ENCODE measurements around the gene CHRNA4.

Gene CHRNA4

DNA sequence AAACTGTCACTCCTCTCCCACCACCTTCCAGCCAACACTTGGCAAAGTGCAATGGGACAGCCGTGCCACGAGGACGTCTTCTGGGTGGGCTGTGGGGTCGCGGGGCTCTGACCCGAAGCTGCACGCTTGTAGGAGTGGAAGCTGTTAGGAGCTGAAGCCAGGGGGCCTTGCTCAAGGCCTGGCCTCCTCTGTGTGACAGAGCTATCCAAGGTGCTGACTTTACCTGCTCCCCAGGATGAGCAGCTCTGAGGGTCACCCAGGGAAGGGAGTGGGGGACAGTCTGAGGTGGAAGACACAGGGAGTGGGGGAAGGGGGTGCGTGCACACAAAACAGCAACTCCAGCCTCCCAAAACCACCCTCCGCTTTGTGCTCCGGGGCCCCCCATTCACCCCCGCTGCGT is 17.5 kb upstream of the CHRNA4 start:
- no peak for DNase-seq (ENCODE audit: low read depth in 1 of 2, low spot score in 1 of 2)

DNA sequence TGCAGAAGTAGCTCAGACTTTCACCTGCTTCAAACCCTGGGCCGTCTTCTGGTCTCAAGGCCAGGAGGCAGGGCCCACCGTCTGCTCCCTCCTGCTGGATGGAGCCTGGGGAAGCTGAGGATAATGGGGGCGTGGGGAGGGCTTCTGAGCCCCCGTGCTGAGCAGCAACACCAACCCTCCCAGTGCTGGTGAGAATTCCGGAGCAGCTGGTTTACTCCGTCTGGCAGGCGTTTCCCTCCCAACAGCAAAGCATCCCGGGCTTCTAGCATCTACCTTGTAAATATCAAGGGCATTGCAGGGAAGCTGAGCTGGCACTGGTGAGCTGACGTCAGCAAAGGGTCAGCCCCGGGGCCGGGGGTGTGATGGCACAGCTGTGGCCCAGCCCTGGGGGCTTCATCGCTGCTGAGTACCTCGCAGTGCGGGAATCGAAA is 16.8 kb upstream of the CHRNA4 start:
- DNase-seq (ENCODE audit: low read depth in 1 of 2, low spot score in 1 of 2) = no peak

DNA sequence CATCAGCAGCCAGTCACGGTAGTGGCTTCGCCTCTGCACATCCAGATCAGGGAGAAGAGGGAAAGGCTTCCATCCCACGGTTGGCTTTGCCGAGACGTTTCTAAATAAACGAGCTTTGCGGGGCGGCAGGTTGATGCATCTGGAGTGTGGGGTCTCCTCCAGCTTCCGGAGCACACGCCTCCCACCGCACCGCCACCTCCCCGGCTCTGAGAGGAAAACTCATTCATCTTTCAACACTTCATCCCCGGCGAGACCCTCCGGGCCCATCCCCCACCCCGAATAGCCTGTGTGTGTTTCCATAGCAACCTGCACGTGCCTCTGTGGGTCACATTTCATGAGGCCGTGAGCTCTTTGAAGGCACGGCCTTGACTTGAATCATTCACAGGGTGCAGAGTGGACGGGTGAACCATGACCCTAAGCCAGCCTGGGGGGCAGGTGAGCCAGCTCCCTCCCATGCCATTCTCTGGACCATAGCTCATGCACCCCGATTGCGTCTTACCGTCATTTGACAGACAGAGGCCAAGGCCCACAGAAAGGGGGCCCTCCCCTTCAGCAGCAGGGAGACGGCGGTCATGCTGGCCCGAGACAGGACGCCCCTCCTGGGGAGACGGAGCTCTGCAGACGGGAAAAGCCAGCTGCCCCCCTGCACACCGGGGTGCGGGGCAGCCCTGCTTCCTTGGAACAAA is 16.2 kb upstream of the CHRNA4 start:
- DNase-seq (ENCODE audit: low read depth in 1 of 2, low spot score in 1 of 2) = no peak

DNA sequence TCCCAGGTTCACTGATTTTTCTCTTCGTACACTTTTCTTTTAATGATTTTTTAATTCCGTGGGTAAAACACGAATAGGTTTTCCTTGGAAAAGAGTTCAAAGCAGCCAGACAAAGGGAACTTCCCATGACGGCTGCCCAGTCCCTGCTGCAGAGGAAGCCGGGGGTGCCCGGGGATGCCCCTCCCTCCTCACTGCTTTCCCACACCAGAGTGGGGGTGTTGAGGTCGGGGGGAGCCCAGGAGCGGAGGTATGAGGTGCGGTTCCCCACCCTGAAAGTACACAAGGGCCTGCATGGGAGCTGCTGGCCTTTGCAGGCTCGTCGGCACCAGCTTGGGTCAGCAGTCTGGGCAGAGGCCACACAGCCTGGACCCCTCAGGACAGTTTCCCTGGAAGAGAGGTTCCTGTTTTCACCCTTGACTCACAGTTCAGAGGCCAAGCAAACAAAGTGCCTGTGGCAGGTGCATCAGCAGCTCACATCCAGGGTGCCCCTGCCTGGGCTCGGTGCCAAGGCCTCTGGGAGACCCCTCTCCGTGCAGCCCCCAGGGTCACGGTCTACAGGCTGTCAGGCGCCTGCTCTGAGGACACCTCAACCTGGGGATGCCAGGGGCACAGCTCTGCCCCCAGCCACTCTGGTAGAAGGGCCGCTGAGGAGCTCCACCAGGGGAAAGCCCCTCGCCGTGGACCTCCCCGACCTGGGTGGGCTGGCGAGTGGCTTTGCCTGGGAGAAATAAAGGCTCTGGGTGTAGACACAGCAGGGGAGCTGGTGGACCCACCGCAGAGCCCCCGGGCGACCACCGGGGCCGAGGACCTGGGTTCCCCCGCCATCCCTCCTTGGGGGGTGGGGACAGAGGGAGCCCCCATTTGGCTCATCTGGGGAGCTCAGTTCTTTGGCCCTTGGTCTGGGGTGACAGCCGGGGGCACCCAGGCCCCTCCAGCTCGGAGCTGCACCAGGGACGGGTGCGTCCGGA is 15.4 kb upstream of the CHRNA4 start:
- DNase-seq (ENCODE audit: low read depth in 1 of 2, low spot score in 1 of 2) = no peak

DNA sequence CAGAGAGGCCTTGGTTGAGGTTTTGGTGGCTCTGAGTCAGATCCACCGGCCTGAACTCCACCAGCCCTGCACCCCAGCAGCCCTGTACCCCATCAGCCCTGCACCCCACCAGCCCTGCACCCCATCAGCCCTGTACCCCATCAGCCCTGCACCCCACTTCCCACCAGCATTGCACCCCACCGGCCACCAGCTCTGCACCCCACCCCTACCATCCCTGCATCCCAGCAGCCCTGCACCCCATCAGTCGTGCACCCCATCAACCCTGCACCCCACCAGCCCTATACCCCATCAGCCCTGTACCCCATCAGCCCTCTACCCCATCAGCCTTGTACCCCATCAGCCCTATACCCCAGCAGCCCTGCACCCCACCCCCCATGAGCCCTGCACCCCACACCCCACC is 14.3 kb upstream of the CHRNA4 start:
- no peak for DNase-seq (ENCODE audit: low read depth in 1 of 2, low spot score in 1 of 2)

DNA sequence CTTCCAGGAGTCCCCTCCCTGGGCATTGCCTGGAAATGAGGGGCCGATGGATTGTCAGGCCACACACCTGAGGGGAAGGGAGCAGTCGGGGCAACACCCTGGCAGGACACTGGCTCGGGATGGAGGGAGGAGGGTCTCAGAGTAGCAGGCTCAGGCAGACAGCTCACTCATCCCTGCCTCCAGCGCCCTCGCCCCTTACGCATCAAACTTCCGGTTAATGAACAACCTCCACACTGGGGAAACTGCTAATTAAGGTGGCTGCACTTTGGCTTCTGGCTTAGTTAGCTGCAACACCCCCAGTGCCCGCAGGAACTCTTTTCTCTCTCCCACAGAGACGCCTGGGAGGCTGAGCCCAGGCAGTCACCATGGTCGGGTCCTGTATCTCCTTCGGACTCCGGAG is 13.4 kb upstream of the CHRNA4 start:
- no peak for DNase-seq (ENCODE audit: low read depth in 1 of 2, low spot score in 1 of 2)

DNA sequence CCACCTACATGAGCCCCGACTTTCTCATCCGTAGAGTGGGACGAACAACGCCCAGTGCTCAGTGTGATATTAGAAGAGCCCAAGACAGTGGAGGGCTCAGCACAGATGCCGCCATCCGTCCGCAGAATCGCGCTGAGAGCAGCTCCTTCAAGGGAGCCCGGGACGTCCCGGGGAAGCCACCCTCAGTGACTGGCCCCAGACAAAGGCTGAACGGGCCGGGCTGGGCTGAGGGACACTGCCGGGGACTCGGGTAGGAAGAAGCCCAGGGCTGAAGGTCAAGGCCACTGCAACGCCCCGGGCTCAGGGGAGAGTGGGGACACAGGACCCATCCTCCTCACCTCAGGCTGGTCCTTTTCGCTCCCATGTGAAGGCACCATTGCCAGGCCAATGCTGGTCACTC is 12.8 kb upstream of the CHRNA4 start:
- no peak for DNase-seq (ENCODE audit: low read depth in 1 of 2, low spot score in 1 of 2)

DNA sequence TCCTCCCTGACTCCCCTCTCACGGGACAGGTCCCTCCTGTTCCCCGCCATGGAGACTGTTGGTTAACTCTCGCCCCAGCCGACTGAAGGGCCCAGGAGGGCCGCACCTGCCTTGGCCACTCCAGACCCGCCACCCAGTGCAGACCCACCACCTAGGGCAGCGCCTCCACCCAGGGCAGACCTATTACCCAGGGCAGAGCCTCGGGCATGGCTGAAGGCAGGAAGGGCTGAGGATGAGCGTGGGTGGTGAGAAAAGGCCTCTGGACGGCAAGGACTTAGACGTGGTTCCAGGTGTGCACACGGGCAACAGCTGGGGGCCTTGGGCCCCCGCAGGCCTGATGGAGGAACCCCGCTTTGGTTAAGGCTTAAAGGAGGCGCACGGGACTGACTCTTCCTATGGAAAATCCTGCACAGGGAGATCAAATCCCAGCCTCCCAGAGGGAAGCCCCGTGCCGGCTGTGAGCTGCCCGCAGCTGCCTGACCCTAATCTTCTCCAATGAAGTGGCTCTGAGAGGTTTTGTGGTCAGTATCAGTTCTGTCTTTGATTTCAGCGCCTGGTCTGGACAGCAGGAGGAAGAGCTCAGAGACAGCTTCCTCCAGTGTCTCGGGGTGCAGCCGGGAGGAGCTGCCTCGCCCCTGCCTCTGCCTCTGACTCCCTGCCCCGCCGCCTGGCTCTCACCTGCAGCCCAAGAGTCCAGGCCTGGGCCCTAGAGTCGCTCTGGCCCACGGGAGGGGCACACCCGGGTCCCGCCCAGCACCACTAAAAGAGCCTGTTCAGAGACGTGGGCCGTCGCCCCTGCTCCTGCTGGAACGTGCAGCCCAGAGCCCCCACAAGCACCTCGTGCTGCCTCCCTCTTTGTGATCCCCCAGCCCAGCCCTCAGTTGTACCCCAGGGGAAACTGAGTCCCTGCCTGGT is 12.1 kb upstream of the CHRNA4 start:
- no peak for DNase-seq (ENCODE audit: low read depth in 1 of 2, low spot score in 1 of 2)

DNA sequence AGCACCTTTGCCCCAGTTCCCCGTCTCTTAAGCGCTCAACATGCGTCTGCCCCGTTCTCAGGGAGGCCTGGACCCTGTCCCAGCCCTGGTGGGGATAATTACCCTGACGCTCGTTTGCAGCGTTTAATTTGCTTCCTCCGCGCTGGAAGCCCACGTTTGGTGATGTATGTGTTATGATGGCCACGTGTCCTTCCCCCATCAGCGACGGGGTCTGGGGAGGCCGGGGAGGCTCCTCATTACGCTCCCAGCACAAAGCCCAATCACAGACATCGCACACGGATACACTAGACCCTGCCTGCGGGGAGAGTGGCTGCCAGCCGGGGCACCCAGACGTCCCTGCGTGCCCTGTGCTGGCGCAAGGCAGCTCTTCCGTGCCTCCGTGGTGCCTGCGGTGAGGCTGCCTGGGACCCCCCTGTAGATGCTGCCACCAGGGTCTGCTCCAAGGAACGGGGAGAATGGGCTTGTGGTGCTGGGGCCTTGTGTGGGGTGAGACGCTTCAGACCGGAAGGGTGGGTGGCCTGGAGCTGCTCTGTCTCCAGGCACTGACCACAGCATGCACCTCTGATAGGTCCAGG is 10.2 kb upstream of the CHRNA4 start:
- DNase-seq (ENCODE audit: low read depth in 1 of 2, low spot score in 1 of 2) = no peak

DNA sequence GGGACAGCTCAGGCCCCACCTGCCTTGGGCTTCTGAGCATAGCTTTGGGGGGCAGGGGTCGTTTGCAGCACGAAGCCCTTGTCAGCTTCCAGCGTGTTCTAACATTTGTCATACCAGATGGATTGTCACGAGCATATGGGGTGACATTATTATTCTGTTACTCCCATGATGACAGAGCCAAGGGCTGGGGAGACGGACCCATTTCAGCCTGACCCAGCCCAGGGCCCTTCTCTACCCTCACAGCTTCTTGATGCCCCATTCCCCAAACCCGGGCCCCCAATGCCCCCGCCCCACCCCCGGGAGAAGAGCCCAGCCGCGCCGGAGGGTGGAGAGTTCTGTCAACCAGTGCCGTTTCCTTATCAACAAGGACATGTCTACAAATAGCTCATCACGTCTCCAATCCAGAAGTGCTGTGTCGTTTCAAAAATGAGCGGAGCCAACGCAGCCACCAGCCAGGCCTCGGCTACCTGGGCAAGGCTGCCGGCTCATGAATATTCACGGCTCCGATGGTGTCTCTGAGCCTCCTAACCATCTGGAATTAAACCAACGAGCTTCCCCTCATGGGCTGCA is 9.6 kb upstream of the CHRNA4 start:
- DNase-seq (ENCODE audit: low read depth in 1 of 2, low spot score in 1 of 2) = no peak

DNA sequence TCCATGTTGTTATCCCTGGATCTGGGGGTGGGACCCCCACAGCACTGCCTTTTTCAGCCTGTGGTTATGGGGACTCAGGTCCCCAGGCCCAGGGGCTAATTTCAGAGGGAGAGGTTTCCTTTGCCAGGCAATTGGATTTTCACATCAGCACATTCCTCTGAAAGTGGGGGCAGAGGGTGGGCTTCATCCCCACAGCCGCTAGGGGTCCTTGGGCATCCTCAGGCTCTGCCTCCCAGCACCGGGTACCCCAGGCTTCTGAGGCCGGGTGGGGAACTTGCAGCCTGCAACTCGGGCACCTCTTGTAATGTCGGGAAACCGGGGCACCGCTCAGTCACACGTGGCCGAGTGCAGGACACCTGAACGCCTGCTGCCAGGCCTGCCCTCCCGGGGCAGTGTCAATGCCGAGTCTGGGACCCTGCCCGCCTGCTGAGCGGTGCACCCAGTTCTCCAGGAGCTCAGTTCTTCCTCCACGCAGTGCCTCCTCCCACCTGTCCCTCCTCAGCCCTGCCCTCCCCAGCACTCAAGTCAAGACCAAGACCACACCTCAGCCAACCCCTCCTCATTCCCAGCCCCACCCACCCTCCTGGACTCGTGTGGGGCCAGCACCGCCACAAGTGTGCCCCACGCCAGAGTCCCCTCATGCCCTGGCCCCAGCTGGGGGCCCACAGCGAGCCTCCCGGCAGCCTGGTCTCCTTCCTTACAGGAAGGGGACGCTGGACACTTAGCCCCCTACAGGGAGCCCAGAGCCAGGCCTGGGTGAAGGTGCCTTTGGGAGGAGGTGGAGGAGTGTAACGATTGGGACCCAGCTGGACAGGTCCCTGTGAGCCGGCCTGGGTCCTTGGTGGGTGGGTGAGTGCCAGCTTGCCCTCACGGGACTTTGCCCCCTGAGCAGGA is 8.8 kb upstream of the CHRNA4 start:
- no peak for DNase-seq (ENCODE audit: low read depth in 1 of 2, low spot score in 1 of 2)

DNA sequence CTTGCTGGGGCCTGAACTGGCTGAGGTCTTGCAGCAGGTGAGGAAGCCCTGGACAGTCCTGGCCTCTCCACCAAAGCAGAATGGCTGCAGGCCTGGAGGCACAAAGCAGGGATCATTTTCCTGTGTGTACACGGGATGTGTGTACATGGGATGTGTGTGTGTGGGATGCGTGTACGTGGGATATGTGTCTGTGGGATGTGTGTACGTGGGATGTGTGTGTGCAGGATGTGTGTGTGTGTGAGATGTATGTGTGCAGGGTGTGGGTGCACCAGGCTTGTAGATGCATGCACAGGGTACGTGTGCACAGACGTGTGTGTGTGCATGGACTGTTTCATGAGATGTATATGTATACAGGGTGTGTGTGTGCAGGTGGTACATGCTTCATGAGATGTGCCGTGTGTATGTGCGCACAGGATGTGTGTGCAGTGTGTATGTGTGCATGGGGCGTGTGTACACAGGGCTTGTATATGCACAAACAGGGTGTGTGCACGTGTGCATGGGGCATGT is 7.9 kb upstream of the CHRNA4 start:
- no peak for DNase-seq (ENCODE audit: low read depth in 1 of 2, low spot score in 1 of 2)

DNA sequence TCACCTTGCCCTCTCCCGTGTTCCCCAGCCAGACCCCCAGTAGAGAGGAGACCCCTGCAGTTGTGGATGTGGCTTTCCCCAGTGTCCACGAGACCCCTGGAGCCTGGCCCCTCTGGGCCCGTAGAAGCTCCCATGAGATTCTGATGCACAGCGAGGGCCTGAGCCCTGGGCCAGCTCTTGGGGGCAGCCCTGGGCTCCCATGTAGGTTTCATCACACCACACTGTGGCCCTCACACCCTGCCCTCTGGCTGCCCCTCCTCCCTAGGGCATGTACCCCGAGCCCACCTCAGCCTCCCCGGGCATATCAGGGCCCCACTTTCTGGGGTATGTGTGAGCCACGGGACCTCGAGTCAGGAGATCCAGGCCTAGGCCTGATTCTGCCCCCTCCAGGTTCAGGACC is 7.0 kb upstream of the CHRNA4 start:
- DNase-seq (ENCODE audit: low read depth in 1 of 2, low spot score in 1 of 2) = no peak

DNA sequence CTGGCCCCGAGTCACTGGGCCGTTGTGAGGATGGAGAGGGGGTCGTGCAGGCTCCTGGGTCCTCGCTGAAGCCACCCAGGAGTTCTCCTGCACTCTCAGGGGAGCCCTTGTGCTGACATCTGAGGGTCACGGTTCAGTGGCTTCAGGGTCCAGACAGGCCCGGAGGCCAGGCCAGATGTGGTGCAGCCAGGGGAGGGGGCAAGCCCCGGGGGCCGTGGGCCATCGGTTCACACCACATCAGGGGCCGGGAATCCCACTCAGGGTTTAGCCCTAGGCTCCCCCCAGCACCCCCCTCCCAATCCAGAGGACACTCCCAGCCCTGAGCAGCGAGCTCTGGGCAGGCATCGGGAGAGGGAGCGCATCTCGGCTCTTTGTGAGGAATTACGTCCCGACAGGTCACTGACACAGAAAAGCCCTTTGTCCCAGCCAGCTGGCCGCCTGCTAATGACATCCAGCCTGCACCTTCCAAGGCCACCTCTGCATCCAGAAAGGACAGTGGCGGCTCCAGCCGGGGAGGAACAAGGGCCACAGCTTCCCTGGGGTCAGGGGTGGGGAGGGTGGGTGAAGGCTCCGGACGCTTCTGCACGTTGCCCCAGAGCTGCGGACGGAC is 6.4 kb upstream of the CHRNA4 start:
- no peak for DNase-seq (ENCODE audit: low read depth in 1 of 2, low spot score in 1 of 2)

DNA sequence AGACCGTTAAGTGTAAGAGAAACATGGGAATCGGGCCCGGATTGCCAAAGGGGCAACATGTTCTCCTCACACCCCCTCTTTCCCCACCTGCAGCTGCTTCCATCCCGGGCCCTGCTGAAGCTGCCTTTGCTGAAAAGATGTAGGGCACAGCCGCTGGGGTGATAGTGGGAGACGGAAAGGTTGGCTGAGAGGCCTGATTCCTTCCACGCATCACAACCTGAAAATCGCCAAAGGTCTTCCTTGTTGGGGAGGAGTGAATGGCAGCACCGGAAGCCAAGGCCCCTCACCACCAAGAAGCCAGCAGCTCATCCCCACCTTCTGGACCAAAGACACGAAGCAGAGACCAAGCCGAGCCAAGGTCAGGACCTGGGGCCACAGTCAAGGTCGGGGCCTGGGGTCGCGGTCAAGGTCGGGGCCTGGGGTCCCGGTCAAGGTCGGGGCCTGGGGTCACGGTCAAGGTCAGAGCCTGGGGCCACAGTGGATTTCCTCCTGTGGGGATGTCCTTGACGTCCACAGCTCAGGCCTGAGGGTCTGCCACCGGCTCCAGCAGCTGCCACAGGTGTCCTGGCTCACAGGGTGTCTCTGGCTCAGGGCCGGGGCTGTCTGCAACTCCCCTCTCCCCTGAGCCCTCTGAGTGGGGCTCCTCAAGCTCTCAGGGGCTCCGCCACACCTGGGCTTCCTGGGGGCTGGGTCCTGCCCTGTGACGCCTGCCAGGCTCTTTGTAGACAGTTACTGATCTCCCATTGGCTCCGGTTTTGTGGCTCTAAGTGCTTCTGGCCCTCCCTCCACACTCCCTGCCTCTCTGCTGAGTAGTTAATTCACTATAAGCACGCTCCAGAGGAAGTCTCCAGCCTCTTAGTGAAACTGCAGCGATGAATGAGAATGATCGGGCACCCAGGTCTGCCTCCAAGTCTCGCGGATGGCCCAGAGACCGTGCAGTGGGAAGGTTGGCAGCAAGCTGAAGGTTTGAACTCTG is 5.5 kb upstream of the CHRNA4 start:
- DNase-seq (ENCODE audit: low read depth in 1 of 2, low spot score in 1 of 2) = no peak

DNA sequence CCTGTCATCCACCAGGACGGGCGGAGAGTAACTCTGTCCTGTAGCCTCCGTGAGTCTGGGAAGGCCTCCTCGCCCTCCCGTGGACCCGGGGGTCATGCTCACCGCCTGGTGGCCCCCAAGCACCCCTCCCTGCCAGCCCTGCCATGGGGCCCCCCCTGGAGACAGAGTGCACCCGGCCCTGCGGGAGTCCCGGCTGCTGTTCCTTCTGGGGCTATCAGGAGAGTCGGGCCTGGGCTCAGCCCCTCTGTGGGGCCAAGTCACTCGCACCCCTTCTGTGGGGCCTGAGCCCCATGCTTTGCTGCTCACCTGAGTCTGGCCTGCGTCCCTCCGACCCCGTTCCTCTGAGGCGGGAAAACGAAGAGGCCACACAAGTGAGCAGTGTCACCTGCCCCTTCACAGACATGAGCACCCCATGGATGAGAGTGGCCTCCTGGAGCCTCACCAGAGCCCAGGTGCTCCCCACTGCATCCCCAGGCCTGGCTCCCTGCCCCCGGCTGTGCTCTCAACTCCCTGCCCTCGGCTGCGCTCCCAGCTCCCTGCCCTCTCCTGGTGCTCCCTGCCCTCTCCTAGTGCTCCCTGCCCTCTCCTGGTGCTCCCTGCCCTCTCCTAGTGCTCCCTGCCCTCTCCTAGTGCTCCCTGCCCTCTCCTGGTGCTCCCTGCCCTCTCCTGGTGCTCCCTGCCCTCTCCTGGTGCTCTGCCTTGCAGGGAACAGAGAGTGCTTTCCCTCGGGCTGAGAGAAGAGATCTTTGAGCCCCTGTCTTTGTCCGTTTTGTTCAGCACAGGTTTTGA is 4.6 kb upstream of the CHRNA4 start:
- no peak for DNase-seq (ENCODE audit: low read depth in 1 of 2, low spot score in 1 of 2)
